ENCODE measurements around the gene CRHBP. TPM values are rescaled to one million over a fixed set of nuclear protein-coding genes. Genes with fewer than 3 reads are reported as not detected.

CRHBP gene
- total and polyA plus RNA-seq, 9 of the 15 experiments (the other 6 are each of a cell fraction or from before 2014, with no cell fraction given) = not detected

GRCh38 chr5:76958991-76959767 lies 6.3 kb downstream of the CRHBP start (continued):
- TF ChIP-seq E2F6 (IDR thresholded peaks at IDR 0.05; ENCODE audit: borderline replicate concordance in 1 of 2, extremely low read depth in 1 of 2, insufficient read depth in 1 of 2, insufficient read length in 1 of 2, low read depth in 1 of 2, low read length in 1 of 2, poor library complexity in 1 of 2, severe bottlenecking in 1 of 2) (no peak), CHD2 (IDR thresholded peaks at IDR 0.05; ENCODE audit: low read depth, low read length) (no peak), HSF4 (CRISPR knock-in tag; IDR thresholded peaks at IDR 0.05; ENCODE audit: borderline replicate concordance) (no peak), ZNF511 (CRISPR knock-in tag; IDR thresholded peaks at IDR 0.05) (no peak), MXD1 (CRISPR knock-in tag; IDR thresholded peaks at IDR 0.05; ENCODE audit: borderline replicate concordance, poor library complexity, severe bottlenecking) (no peak), HOXB6 (CRISPR knock-in tag; IDR thresholded peaks at IDR 0.05; ENCODE audit: borderline replicate concordance) (no peak), CGGBP1 (CRISPR knock-in tag; IDR thresholded peaks at IDR 0.05) (no peak), DACH1 (IDR thresholded peaks at IDR 0.05; ENCODE audit: partially characterized antibody) (peak; percentile 34), ZBTB17 (CRISPR knock-in tag; IDR thresholded peaks at IDR 0.05) (no peak), RCOR1 (IDR thresholded peaks at IDR 0.05; ENCODE audit: borderline replicate concordance in 1 of 2, low read depth in 2 of 2, low read length in 2 of 2) (0 out of 4 replicates have a peak, but pooled peaks of 1 of the 2 experiments have one; percentile 49), ZNF174 (CRISPR knock-in tag; IDR thresholded peaks at IDR 0.05) (no peak), PBX2 (CRISPR knock-in tag; IDR thresholded peaks at IDR 0.05; ENCODE audit: low read depth) (no peak), PBX2 (tag; conservative IDR thresholded peaks at IDR 0.05; ENCODE audit: low read depth) (no peak), MEIS2 (IDR thresholded peaks at IDR 0.05; ENCODE audit: partially characterized antibody) (peak; percentile 37), RHOXF2B (CRISPR knock-in tag; conservative IDR thresholded peaks at IDR 0.05) (no peak), ZNF395 (CRISPR knock-in tag; IDR thresholded peaks at IDR 0.05) (no peak), CCAR2 (IDR thresholded peaks at IDR 0.05; ENCODE audit: low read depth, low read length) (no peak), ARID1B (IDR thresholded peaks at IDR 0.05) (peak; percentile 57; the same call in 1 of the 2 replicates), PYGO2 (tag; IDR thresholded peaks at IDR 0.05) (no peak), NCOR1 (IDR thresholded peaks at IDR 0.05) (peak; percentile 31; the same call in 1 of the 2 replicates)

Measured in K562 (cell line).